Stimulated activated CD4-positive, alpha-beta T cell treated with anti-CD3 and anti-CD28 coated beads, TNF-alpha, amount 100 ng/mL, for 48 hours (primary cell): Measurements from ENCODE around the gene ZSCAN9.

Source experiments
- DNase-seq, 3 donors: peaks; one replicate each; pipeline ENCODE4 v3.0.0-alpha.2; 2020; ENCODE audit warnings: low read depth in 3 of 3

The ZSCAN9 gene

GRCh38 chr6:28225056-28225834, at the start of gene ZSCAN9:
TSS of gene ZSCAN9 (plus strand) at chr6:28225275. CDS start at chr6:28227085, 1,810 bp downstream.
- peak in 1 of 3 donors; percentile 30 for DNase-seq

GRCh38 chr6:28176373-28176772, 48.7 kb upstream of the ZSCAN9 start:
- no peak for DNase-seq

DNA sequence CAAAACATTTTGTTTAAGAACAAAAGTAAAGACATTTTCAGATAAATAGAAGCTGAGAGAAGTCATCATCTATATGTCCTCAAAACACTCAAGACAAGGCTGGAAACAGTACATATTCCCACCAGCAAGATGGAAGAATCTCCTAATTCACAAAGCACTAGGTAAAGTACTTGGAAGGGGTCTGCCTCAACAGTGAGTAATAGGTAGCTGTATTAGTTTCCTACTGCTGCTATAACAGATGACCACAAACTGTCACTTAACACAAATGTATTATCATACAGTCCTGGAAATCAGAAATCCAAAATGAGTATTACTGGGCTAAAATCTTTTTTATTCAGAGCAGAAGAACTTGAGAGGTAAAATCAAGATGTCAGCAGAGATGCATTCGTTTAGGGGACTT, 42.8 kb upstream of the ZSCAN9 start:
- no peak for DNase-seq

GRCh38 chr6:28188111-28188979, 36.7 kb upstream of the ZSCAN9 start:
- DNase-seq: no peak

GRCh38 chr6:28200020-28200419, 25.1 kb upstream of the ZSCAN9 start:
- no peak for DNase-seq

- DNase-seq: no peak
These were observed 21.9 kb upstream of the ZSCAN9 start for GRCh38 chr6:28203201-28203600.

GRCh38 chr6:28205879-28206278, 19.2 kb upstream of the ZSCAN9 start:
- no peak for DNase-seq

DNA sequence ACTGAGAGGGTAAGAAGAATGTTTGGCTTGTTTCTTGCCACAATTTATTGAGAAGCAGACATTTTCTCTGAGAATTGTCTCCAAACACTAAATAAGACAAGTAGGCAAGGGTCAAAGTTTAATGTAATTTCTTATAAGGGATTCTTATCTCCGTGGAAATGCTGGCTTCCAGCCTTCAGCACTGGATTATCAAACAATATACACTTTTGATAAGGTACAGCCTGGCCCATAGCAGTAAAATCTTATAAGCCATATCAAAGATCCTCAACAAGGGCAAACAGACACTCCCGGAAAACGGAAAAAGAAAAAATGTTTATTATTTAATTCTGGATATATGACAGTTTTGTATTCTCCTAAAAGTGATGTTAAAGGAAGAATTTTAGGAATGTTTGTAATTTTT, 18.5 kb upstream of the ZSCAN9 start:
- DNase-seq: no peak

GRCh38 chr6:28206928-28207509, 18.1 kb upstream of the ZSCAN9 start:
- no peak for DNase-seq

GRCh38 chr6:28207510-28208110, 17.5 kb upstream of the ZSCAN9 start:
- DNase-seq: no peak

DNA sequence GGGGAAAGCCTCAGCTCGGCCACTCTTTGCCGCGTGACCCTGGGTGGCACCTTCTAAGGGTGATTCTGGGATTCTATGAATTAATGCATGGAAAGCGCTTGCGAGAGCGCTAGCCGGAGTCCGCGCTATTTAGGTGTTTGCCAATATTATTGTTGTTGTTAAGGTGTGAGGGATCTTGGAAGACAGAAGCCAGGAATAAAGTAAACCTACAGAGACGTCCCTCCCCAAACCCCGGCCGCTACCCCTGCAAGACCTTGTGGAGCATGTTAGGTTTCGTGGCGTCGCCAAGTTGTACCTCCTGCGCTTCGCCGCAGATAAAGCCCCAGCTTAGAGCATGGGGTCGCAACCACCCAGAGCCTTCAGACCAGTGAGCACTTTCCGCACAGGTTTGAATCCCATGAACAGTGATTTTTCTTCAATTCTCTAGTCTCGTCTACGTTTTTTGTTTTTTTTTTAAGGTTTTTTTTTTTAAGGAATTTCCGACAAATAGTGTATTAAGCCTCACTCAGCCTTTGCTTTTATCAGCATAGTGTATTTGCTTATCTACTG, 16.9 kb upstream of the ZSCAN9 start:
- DNase-seq: no peak

GRCh38 chr6:28209753-28210535, 15.1 kb upstream of the ZSCAN9 start:
- no peak for DNase-seq

GRCh38 chr6:28211840-28212509, 13.1 kb upstream of the ZSCAN9 start:
- DNase-seq: no peak

DNA sequence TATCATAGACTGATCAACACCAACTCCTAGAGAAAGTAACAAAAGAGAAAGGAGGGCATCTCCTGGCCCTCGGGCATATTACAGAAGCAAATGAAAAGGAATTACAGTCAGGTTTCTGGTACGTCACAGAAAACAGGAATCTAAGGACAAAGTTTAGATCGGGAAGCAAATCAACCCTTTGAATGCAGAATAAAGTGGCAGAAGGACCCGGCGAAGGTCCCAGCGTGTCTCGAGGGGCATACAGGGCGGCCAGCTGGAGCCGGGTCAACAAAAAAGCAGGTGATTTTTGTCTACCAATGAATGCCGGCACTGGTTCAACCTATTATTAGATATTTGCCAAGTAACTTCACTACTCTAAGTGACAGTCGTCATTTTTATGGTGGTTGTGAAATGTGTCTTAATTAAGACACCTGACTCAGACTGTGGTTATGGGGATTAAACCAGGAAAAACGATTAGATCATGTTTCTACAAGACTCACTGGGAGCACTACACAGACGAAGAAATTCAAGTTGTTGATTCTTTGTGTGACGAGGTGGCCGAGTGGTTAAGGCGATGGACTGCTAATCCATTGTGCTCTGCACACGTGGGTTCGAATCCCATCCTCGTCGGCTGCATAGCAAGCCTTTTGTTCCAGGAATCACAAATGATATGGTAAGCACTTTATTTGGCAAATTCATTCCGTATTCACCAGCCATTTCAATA, 12.4 kb upstream of the ZSCAN9 start:
- peak in 2 of 3 donors; percentile 58 to 63 for DNase-seq

GRCh38 chr6:28213213-28213523, 11.9 kb upstream of the ZSCAN9 start:
- no peak for DNase-seq

GRCh38 chr6:28215425-28215824, 9.7 kb upstream of the ZSCAN9 start:
- no peak for DNase-seq

- DNase-seq: no peak
These were observed 7.2 kb upstream of the ZSCAN9 start for GRCh38 chr6:28217890-28218289.

DNA sequence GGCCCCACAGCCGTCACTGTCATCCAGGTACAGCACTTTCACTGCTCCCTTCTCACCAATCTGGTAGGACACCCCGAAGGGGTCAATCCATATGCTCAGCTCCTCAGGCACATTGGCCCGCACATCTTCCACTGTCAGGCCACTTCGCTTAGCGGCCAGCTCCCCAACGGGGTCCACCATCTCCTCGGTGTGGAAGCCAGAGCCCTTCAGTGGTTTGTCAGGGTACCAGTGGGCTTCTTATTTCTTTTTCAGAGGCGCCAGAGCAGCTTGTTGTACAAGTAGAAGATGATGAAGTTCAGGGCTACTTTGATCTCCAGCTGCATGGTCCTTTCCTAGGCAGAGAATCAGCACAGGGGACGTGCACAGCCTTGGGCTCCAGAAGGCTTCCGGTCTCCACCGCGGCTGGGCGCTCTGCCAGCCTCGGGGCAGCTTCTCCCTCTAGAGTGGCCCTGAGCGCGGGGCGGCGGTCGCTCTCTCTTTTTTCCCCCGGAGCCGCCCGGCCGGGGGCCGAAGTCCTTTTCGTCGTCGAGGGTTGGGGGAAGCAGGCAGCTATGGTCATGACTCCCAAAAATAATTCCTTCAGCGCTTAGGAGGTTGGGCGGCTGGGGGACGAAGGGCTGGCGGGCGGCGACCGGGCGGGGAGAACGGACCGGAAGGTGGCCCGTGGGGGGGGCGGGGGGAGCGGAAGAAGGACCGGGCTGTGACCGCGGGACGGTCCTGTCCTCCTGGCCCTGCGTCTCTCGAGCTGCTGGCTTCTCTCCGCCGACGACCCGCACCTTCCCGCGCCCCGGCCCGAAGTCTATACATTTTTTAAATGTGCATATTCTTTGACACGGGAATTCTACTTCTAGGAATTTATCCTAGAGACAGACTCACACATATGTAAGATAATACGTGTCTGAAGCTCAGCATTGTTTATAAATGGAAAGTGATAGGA, 6.5 kb upstream of the ZSCAN9 start:
- peak in 1 of 3 donors; percentile 36 for DNase-seq
